Left ventricle myocardium inferior (tissue), 1 donor: ENCODE data around the gene SDK1. TPM values are rescaled to one million over a fixed set of nuclear protein-coding genes. Genes with fewer than 3 reads are reported as not detected.

Source experiments
- DNase-seq: peaks from one replicate; pipeline ENCODE4 v3.0.0-alpha.2; 2020
- H3K27ac ChIP-seq: fragments of 200-600 bp; replicated peaks from 2 replicates; pipeline ENCODE4 v1.8.0; 2021
- H3K27me3 ChIP-seq: fragments of 200-600 bp; 2 replicates; pipeline ENCODE4 v1.8.0; 2021; ENCODE audit warnings: low read depth
- H3K36me3 ChIP-seq: fragments of 200-600 bp; 2 replicates; pipeline ENCODE4 v1.8.0; 2021
- H3K4me1 ChIP-seq: fragments of 200-600 bp; 2 replicates; pipeline ENCODE4 v1.8.0; 2021
- H3K4me3 ChIP-seq: fragments of 200-600 bp; 2 replicates; pipeline ENCODE4 v1.8.0; 2021; ENCODE audit warnings: mild to moderate bottlenecking, moderate library complexity
- H3K9me3 ChIP-seq: fragments of 200-600 bp; replicated peaks from 2 replicates; pipeline ENCODE4 v1.8.0; 2021
- CTCF ChIP-seq: fragments of 200-600 bp; IDR thresholded peaks from 2 replicates; pipeline ENCODE4 v1.8.0; 2021; ENCODE audit warnings: antibody characterized with exemption, mild to moderate bottlenecking, borderline replicate concordance
- intact Hi-C: fragments of 100-400 bp; cut with micrococcal nuclease; formaldehyde crosslinking; loops from one replicate; pipeline ENCODE4 v1.11.0; 2022
- total RNA-seq: library from RNA; stranded (reverse); fragmentation: NEBNext Ultra II Directional; extraction: Animal tissue kit (Norgen Biotek cat#: 25700); gene quantifications from one replicate; pipeline ENCODE4 v1.2.1, GENCODE V29; 2021
- donor health status: DM: no; HTN: yes; CAD: no; lungs with severe emphysema.

SDK1 gene
- total RNA-seq, 1 donor from 2014 or later, result 1.3 TPM

GRCh38 chr7:3844540-3845151 lies 543.6 kb downstream of the SDK1 start:
- no peak overlapping the region for H3K4me3 ChIP-seq
- intact Hi-C loops, result no loop called here
- H3K27ac ChIP-seq, result no peak overlapping the region
- no peaks in the 10 kb centered on the region for H3K27me3 ChIP-seq
- H3K4me1 ChIP-seq, result no peaks in the 10 kb centered on the region
- no peaks in the 10 kb centered on the region for H3K36me3 ChIP-seq
- DNase-seq, result no peak
- H3K9me3 ChIP-seq, result no peaks in the 10 kb centered on the region
- TF ChIP-seq CTCF, result no peak

GRCh38 chr7:3846738-3847137 lies 545.7 kb downstream of the SDK1 start:
- H3K27me3 ChIP-seq, result no peaks in the 10 kb centered on the region
- TF ChIP-seq CTCF, result no peak
- DNase-seq, result no peak
- no peak overlapping the region for H3K4me3 ChIP-seq
- no peak overlapping the region for H3K27ac ChIP-seq
- no peaks in the 10 kb centered on the region for H3K4me1 ChIP-seq
- intact Hi-C loops, result no loop called here
- no peaks in the 10 kb centered on the region for H3K9me3 ChIP-seq
- H3K36me3 ChIP-seq, result no peaks in the 10 kb centered on the region

- no peak overlapping the region for H3K27ac ChIP-seq
- H3K4me1 ChIP-seq, result no peaks in the 10 kb centered on the region
- intact Hi-C loops, result no loop called here
- H3K36me3 ChIP-seq, result no peaks in the 10 kb centered on the region
- H3K9me3 ChIP-seq, result no peaks in the 10 kb centered on the region
- H3K27me3 ChIP-seq, result no peaks in the 10 kb centered on the region
- no peak overlapping the region for H3K4me3 ChIP-seq
- no peak for DNase-seq
- TF ChIP-seq CTCF, result no peak
Measured at GRCh38 chr7:3847336-3847735, 546.3 kb downstream of the SDK1 start.

GRCh38 chr7:3859431-3859830 lies 558.4 kb downstream of the SDK1 start:
- no peak for TF ChIP-seq CTCF
- H3K36me3 ChIP-seq, result no peaks in the 10 kb centered on the region

GRCh38 chr7:3860932-3861331 lies 559.9 kb downstream of the SDK1 start:
- Histone ChIP-seq H3K27me3 (no peaks in the 10 kb centered on the region), H3K4me1 (peaks cover 16% of the 10 kb centered on the region), H3K4me3 (no peak overlapping the region), H3K9me3 (no peaks in the 10 kb centered on the region), H3K27ac (no peak overlapping the region), H3K36me3 (no peaks in the 10 kb centered on the region)
- intact Hi-C loops, result no loop called here
- TF ChIP-seq CTCF, result no peak
- no peak for DNase-seq

More at GRCh38 chr7:3859431-3859830, 558.4 kb downstream of the SDK1 start:
- H3K4me3 ChIP-seq, result no peak overlapping the region
- DNase-seq, result no peak
- H3K27ac ChIP-seq, result no peak overlapping the region
- H3K9me3 ChIP-seq, result peaks cover 6% of the 10 kb centered on the region
- intact Hi-C loops, result no loop called here
- H3K4me1 ChIP-seq, result peaks cover 16% of the 10 kb centered on the region
- no peaks in the 10 kb centered on the region for H3K27me3 ChIP-seq
